IMR-90 (cell line): Measurements from ENCODE around the gene KCNMB2. TPM values are rescaled to one million over a fixed set of nuclear protein-coding genes. Genes with fewer than 3 reads are reported as not detected.

Experiments
- ATAC-seq: fragments of 200-7000 bp; cut with Tn5 transposase; 2 replicates; pipeline ENCODE4 v1.9.1; 2020; ENCODE audit warnings: low read depth, mild to moderate bottlenecking, moderate library complexity
- BruUV-seq: library from RNA; stranded (reverse); fragments of 400-500 nt; replicated peaks from 2 replicates; lab custom pipeline; 2021; lab: Mats Ljungman, UMichigan
- CTCF ChIA-PET: fragments of 300-600 bp; formaldehyde crosslinking; extraction: SDS; loops from one replicate; lab custom pipeline; 2021; ENCODE audit warnings: antibody characterized with exemption; lab: Yijun Ruan, JAX
- POLR2A ChIA-PET: fragments of 300-600 bp; sonication (Branson Sonifier 250); formaldehyde crosslinking; loops from one replicate; lab custom pipeline; 2022; ENCODE audit warnings: antibody characterized with exemption; ENCODE audit not compliant: unreplicated experiment; lab: Charles Lee
- DNase-seq: peaks from one replicate; pipeline ENCODE4 v3.0.0; 2013
- H2AFZ ChIP-seq: replicated peaks from 2 replicates; pipeline ENCODE3; 2013; ENCODE audit warnings: low read length, mild to moderate bottlenecking; ENCODE audit not compliant: poor library complexity
- H2AK5ac ChIP-seq: 2 replicates; pipeline ENCODE4 v1.6.1; 2013; ENCODE audit warnings: low read depth, low read length, inconsistent platforms
- H2AK9ac ChIP-seq: replicated peaks from 2 replicates; pipeline ENCODE3; 2013; ENCODE audit warnings: mild to moderate bottlenecking, low read depth, low read length, moderate library complexity; ENCODE audit not compliant: poor library complexity
- H2BK120ac ChIP-seq: 2 replicates; pipeline ENCODE4 v1.6.1; 2013; ENCODE audit warnings: low read depth, low read length, inconsistent platforms
- H2BK15ac ChIP-seq: 3 replicates; pipeline ENCODE4 v1.6.1; 2013; ENCODE audit warnings: low read depth, low read length, inconsistent platforms
- H2BK20ac ChIP-seq: 2 replicates; pipeline ENCODE4 v1.6.1; 2013; ENCODE audit warnings: low read depth, mild to moderate bottlenecking, inconsistent platforms, low read length, moderate library complexity
- H2BK5ac ChIP-seq: 2 replicates; pipeline ENCODE4 v1.6.1; 2013; ENCODE audit warnings: mild to moderate bottlenecking, low read depth, low read length, inconsistent platforms; ENCODE audit not compliant: poor library complexity, severe bottlenecking
- H3K14ac ChIP-seq: replicated peaks from 2 replicates; pipeline ENCODE4 v1.6.1; 2013; ENCODE audit warnings: low read depth, low read length, inconsistent platforms
- H3K18ac ChIP-seq: 2 replicates; pipeline ENCODE4 v1.6.1; 2013; ENCODE audit warnings: low read depth, low read length, control low read depth
- H3K23ac ChIP-seq: 2 replicates; pipeline ENCODE4 v1.6.1; 2013; ENCODE audit warnings: low read depth, low read length, inconsistent platforms
- H3K27ac ChIP-seq: 2 replicates; pipeline ENCODE4 v1.5.1; 2013; ENCODE audit warnings: mild to moderate bottlenecking, control low read depth, low read length; ENCODE audit not compliant: insufficient read depth
- H3K27me3 ChIP-seq: 2 replicates; pipeline ENCODE4 v1.6.1; 2013; ENCODE audit warnings: low read length; ENCODE audit not compliant: control insufficient read depth, insufficient read depth
- H3K36me3 ChIP-seq: 2 replicates; pipeline ENCODE4 v1.6.1; 2013; ENCODE audit warnings: low read length, mixed read lengths; ENCODE audit not compliant: control insufficient read depth, insufficient read depth
- H3K4ac ChIP-seq: 2 replicates; pipeline ENCODE4 v1.6.1; 2013; ENCODE audit warnings: low read depth, low read length, inconsistent platforms
- H3K4me1 ChIP-seq: 2 replicates; pipeline ENCODE4 v1.6.1; 2013; ENCODE audit warnings: low read length, mixed read lengths; ENCODE audit not compliant: control insufficient read depth, insufficient read depth
- H3K4me2 ChIP-seq: 2 replicates; pipeline ENCODE4 v1.6.1; 2013; ENCODE audit warnings: low read depth, mild to moderate bottlenecking, control low read depth, low read length, moderate library complexity
- H3K4me3 ChIP-seq: 2 replicates; pipeline ENCODE4 v1.5.1; 2013; ENCODE audit warnings: low read depth, mild to moderate bottlenecking, control low read depth, low read length, moderate library complexity; ENCODE audit not compliant: insufficient read depth
- H3K56ac ChIP-seq: 2 replicates; pipeline ENCODE4 v1.6.1; 2013; ENCODE audit warnings: low read length, inconsistent platforms; ENCODE audit not compliant: insufficient read depth; ENCODE audit errors: extremely low read depth
- H3K79me1 ChIP-seq, 2 experiments: 2 replicates each; pipeline ENCODE4 v1.6.1; 2013; ENCODE audit warnings: low read length in 2 of 2, inconsistent platforms in 1 of 2, low read depth in 1 of 2
- H3K9ac ChIP-seq: 2 replicates; pipeline ENCODE4 v1.6.1; 2013; ENCODE audit warnings: low read depth, low read length, control low read depth
- H3K9me1 ChIP-seq: 2 replicates; pipeline ENCODE4 v1.6.1; 2013; ENCODE audit warnings: low read length, inconsistent platforms; ENCODE audit not compliant: insufficient read depth
- H3K9me3 ChIP-seq: 2 replicates; pipeline ENCODE4 v1.6.1; 2013; ENCODE audit warnings: low read length; ENCODE audit not compliant: control insufficient read depth, insufficient read depth
- H4K20me1 ChIP-seq: 2 replicates; pipeline ENCODE4 v1.6.1; 2013; ENCODE audit warnings: low read length, inconsistent platforms; ENCODE audit not compliant: insufficient read depth
- H4K5ac ChIP-seq: 2 replicates; pipeline ENCODE4 v1.6.1; 2013; ENCODE audit warnings: mild to moderate bottlenecking, low read depth, low read length, control low read depth
- H4K8ac ChIP-seq, 2 experiments: 2 replicates each; pipeline ENCODE4 v1.6.1; 2013; ENCODE audit warnings: low read depth in 2 of 2, low read length in 2 of 2, control low read depth in 1 of 2, inconsistent platforms in 1 of 2
- H4K91ac ChIP-seq: 2 replicates; pipeline ENCODE4 v1.6.1; 2013; ENCODE audit warnings: low read depth, low read length, inconsistent platforms; ENCODE audit not compliant: insufficient read depth
- BHLHE40 ChIP-seq: fragments of 150-350 bp; IDR thresholded peaks from 2 replicates; pipeline ENCODE4 v1.6.1; 2016; ENCODE audit warnings: mild to moderate bottlenecking, low read depth, low read length
- CEBPB ChIP-seq: IDR thresholded peaks from 2 replicates; pipeline ENCODE4 v1.6.1; 2012; ENCODE audit warnings: low read depth, low read length, improper control_type of control experiment
- CHD1 ChIP-seq: IDR thresholded peaks from 2 replicates; pipeline ENCODE4 v1.6.1; 2012; ENCODE audit warnings: low read depth, low read length, improper control_type of control experiment
- CTCF ChIP-seq: conservative IDR thresholded peaks from 2 replicates; pipeline ENCODE4 v1.5.1; 2012; ENCODE audit warnings: mild to moderate bottlenecking, low read depth, low read length, improper control_type of control experiment
- FOS ChIP-seq: fragments of 150-350 bp; IDR thresholded peaks from 2 replicates; pipeline ENCODE4 v1.6.1; 2016; ENCODE audit warnings: low read depth, low read length
- MAFK ChIP-seq: IDR thresholded peaks from 2 replicates; pipeline ENCODE4 v1.6.1; 2012; ENCODE audit warnings: low read depth, low read length, improper control_type of control experiment
- MAZ ChIP-seq: IDR thresholded peaks from 2 replicates; pipeline ENCODE4 v1.6.1; 2012; ENCODE audit warnings: low read depth, mild to moderate bottlenecking, low read length, improper control_type of control experiment, moderate library complexity, borderline replicate concordance
- MXI1 ChIP-seq: IDR thresholded peaks from 2 replicates; pipeline ENCODE4 v1.6.1; 2012; ENCODE audit warnings: low read depth, mild to moderate bottlenecking, low read length, moderate library complexity, borderline replicate concordance
- NFE2L2 ChIP-seq: fragments of 150-350 bp; IDR thresholded peaks from 2 replicates; pipeline ENCODE4 v1.6.1; 2016; ENCODE audit warnings: low read depth, mild to moderate bottlenecking, low read length
- POLR2A ChIP-seq: IDR thresholded peaks from 2 replicates; pipeline ENCODE4 v1.6.1; 2012; ENCODE audit warnings: mild to moderate bottlenecking, low read depth, low read length
- RAD21 ChIP-seq: IDR thresholded peaks from 2 replicates; pipeline ENCODE4 v1.6.1; 2012; ENCODE audit warnings: low read length, improper control_type of control experiment
- RCOR1 ChIP-seq: IDR thresholded peaks from 2 replicates; pipeline ENCODE4 v1.6.1; 2012; ENCODE audit warnings: mild to moderate bottlenecking, low read length, improper control_type of control experiment; ENCODE audit not compliant: insufficient replicate concordance
- RFX5 ChIP-seq: IDR thresholded peaks from 2 replicates; pipeline ENCODE4 v1.8.0; 2012; ENCODE audit warnings: low read depth, mild to moderate bottlenecking, low read length, moderate library complexity
- SMC3 ChIP-seq: fragments of 150-350 bp; IDR thresholded peaks from 2 replicates; pipeline ENCODE4 v1.6.1; 2016; ENCODE audit warnings: low read depth, mild to moderate bottlenecking, antibody characterized with exemption, low read length, moderate library complexity
- USF2 ChIP-seq: fragments of 150-350 bp; IDR thresholded peaks from 2 replicates; pipeline ENCODE4 v1.6.1; 2017; ENCODE audit warnings: mild to moderate bottlenecking, antibody characterized with exemption, low read length, low read depth
- WGBS, 2 experiments: methylation state at CpG; one replicate each; pipeline versions ENCODE4 v1.1.5 to v1.1.7; 2013; ENCODE audit warnings: missing lambda C conversion rate in 2 of 2; ENCODE audit not compliant: insufficient read length in 1 of 2; ENCODE audit errors: extremely low coverage in 2 of 2; 5-methylcytosine and 5-hydroxymethylcytosine counted together
- dilution Hi-C: fragments of 300-500 bp; cut with HindIII; formaldehyde crosslinking; loops from one replicate; pipeline ENCODE4 v1.14.3; 2018; ENCODE audit warnings: low sequenced_read_pairs; ENCODE audit not compliant: unreplicated experiment
- in situ Hi-C: fragments of 300-500 bp; cut with MboI; formaldehyde crosslinking; loops from 3 replicates; pipeline ENCODE4 v1.14.3; 2019; ENCODE audit warnings: low sequenced_read_pairs, inconsistent platforms, mixed read lengths
- intact Hi-C: fragments of 100-400 bp; cut with micrococcal nuclease; formaldehyde crosslinking; loops from 2 replicates; pipeline ENCODE4 v1.10.0; 2022
- polyA plus RNA-seq, 3 experiments: library from polyadenylated mRNA; depleted of rRNA; stranded (reverse); fragments of >200 nt; gene quantifications; 2 replicates each; pipeline ENCODE4 v1.2.3, GENCODE V29; 2012; ENCODE audit warnings: low replicate concordance in 1 of 3
- total RNA-seq: library from RNA; depleted of rRNA; stranded (reverse); fragments of >200 nt; gene quantifications from 2 replicates; pipeline ENCODE4 v1.2.3, GENCODE V29; 2012
- TF ChIP-seq, protein P1 (sequence below): fragments of 150-350 bp; IDR thresholded peaks from 2 replicates; pipeline ENCODE4 v1.6.1; 2016; ENCODE audit warnings: low read depth, mild to moderate bottlenecking, low read length, moderate library complexity, borderline replicate concordance

Gene KCNMB2
- total and polyA plus RNA-seq, 2 of the 4 experiments (the other 2 are of a cell fraction) = not detected

- in situ Hi-C loops = no loop called here
- Histone ChIP-seq H4K8ac (no peak overlapping the region), H3K4ac (no peak overlapping the region), H2BK5ac (no peak overlapping the region), H2BK15ac (no peak overlapping the region), H3K9me3 (no peaks in the 10 kb centered on the region), H3K4me2 (no peak overlapping the region), H4K20me1 (no peaks in the 10 kb centered on the region), H3K27me3 (no peaks in the 10 kb centered on the region), H3K79me1 (no peaks in the 10 kb centered on the region), H3K36me3 (no peaks in the 10 kb centered on the region), H4K91ac (no peak overlapping the region), H3K27ac (no peak overlapping the region), H3K4me3 (no peak overlapping the region), H2AFZ (no peak overlapping the region), H3K56ac (no peak overlapping the region), H2AK9ac (no peak overlapping the region), H4K5ac (no peak overlapping the region), H2AK5ac (no peak overlapping the region), H3K4me1 (no peaks in the 10 kb centered on the region), H3K18ac (no peak overlapping the region), H3K9me1 (no peaks in the 10 kb centered on the region), H2BK20ac (no peak overlapping the region), H3K23ac (no peak overlapping the region), H2BK120ac (no peak overlapping the region), H3K9ac (no peak overlapping the region), H3K14ac (no peak overlapping the region)
- TF ChIP-seq MAZ = no peak
- no peak for TF ChIP-seq BHLHE40
- TF ChIP-seq POLR2A = no peak
- no peak for TF ChIP-seq CEBPB
- TF ChIP-seq RAD21 = no peak
- no peak for TF ChIP-seq NFE2L2
- TF ChIP-seq SMC3 = no peak
- TF ChIP-seq MAFK = no peak
- TF ChIP-seq USF2 = no peak
- TF ChIP-seq CHD1 = no peak
- TF ChIP-seq MXI1 = no peak
- TF ChIP-seq CTCF = no peak
- TF ChIP-seq, protein P1, sequence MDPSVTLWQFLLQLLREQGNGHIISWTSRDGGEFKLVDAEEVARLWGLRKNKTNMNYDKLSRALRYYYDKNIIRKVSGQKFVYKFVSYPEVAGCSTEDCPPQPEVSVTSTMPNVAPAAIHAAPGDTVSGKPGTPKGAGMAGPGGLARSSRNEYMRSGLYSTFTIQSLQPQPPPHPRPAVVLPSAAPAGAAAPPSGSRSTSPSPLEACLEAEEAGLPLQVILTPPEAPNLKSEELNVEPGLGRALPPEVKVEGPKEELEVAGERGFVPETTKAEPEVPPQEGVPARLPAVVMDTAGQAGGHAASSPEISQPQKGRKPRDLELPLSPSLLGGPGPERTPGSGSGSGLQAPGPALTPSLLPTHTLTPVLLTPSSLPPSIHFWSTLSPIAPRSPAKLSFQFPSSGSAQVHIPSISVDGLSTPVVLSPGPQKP = no peak
- no peak for TF ChIP-seq FOS
- TF ChIP-seq RFX5 = no peak
- no peak for TF ChIP-seq RCOR1
- no CpG with 5 or more reads among the region's 3 CpGs for WGBS, 2 experiments
- no TSS peak for BruUV-seq
- DNase-seq (no peak), ATAC-seq (no peak)
- POLR2A ChIA-PET = no interaction called here
- intact Hi-C loops = no loop called here
- dilution Hi-C loops = no loop called here
- CTCF ChIA-PET = no interaction called here
Measured at GRCh38 chr3:178560759-178561158, 24.5 kb downstream of the KCNMB2 start.
